Suppressor macrophage (primary cell): Measurements from ENCODE around the gene NEK1.
"Not testable (repeated sequence)": the region's sequence is repeated elsewhere in the genome, so short reads cannot be mapped to it uniquely, and the experiment has no call there.

Experiments
- DNase-seq, 4 experiments: peaks; one replicate each; pipeline ENCODE4 v3.0.0-alpha.2; 2020 to 2022

The NEK1 gene

DNA sequence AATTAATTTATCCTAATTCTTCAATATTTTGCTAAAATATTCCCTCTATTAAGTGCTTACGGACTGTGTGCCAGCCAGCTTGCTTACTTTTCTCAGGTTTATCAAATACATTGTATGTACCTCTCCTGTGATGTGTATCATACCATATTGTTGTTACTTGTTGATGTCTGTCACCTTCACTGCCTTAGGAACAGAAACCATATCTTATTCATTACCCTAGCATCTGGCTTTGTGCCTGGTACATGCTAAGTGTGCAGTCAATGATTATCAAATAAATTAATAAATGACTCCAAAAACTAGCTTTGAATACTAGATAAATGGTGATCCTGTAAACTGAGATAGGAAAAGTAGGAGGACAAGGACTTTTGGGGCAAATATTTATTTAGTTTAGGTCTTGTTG, 14.9 kb upstream of the NEK1 start:
- no peak for DNase-seq

GRCh38 chr4:169626331-169627282, 14.2 kb upstream of the NEK1 start:
- DNase-seq = no peak

GRCh38 chr4:169625886-169626285, 13.5 kb upstream of the NEK1 start:
- DNase-seq = no peak

- DNase-seq = not testable (repeated sequence)
Measured at GRCh38 chr4:169624012-169624411, 11.6 kb upstream of the NEK1 start.

GRCh38 chr4:169622566-169622965, 10.2 kb upstream of the NEK1 start:
- no peak for DNase-seq

DNA sequence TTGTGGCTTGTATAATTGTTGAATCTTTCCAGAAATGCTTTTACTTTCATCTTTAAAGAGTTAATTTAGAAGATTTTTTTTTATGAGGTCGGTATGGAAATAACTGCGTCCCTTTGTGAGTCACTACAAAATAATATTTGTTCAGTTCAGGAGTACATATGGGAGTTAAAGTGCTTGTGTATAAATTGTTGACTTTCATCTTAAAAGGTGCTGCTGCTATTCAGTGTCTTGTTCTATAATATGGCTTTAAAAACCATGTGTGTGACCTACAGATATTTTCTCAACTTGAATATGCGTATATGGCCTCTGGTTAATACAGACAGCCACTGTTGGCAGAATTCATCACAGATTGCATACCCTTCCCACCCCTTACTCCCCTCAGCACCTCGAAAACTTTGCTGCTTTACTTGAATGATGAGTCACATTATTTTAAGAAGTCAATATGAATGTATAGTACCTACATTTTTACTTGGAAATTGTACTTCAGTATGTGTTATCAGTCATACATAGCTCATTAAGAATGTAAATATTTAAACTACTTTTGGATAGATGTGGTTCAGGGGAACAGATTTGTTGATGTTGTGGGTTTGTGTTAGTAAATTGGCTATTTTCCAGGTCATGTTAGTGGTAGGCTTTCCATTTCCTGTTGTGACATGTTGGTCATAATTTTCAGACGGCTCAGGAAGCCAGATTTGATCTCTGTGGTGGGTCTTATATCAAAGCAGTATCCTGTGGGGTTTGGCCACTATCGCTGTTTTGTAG, 9.5 kb upstream of the NEK1 start:
- DNase-seq = peak; percentile 26 to 77 (median 58)

- DNase-seq = peak in 3 of 4 experiments; percentile 22 to 27 (median 22)
Measured at GRCh38 chr4:169620880-169621248, 8.5 kb upstream of the NEK1 start.

DNA sequence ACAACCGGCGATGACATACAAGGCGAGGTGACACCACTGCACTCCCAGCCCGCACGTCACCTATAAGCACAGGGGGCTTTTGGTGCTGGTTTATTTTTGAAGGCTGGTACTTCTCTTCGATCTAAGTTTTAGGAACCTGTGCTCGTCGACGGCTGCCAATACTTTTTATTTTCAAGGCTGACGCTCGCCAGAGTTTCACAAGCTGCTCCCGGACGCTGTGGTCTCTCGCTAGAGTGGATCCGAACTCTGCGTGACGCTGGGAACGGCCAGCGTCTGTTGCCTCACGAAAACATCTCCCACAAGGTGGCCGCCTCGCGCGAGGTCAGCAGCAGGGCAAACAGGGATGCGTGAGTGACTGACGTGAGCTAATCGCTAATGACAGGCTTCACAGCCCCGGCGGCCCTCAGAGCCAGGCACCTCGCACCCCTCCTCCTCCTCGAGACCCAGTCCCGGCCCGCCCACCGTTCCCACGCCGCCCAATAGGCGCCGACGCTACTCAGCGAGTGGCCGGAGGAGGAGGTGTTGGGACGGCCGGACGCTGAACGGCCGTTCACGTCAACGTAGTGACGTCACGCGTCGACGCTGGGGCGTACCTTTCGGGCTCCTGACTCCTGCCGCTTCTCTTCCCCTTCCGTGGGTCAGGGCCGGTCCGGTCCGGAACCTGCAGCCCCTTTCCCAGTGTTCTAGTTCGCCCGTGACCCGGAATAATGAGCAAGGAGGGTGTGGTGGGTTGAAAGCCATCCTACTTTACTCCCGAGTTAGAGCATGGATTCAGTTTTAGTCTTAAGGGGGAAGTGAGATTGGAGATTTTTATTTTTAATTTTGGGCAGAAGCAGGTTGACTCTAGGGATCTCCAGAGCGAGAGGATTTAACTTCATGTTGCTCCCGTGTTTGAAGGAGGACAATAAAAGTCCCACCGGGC, 7.8 kb upstream of the NEK1 start, which contains the start of gene CLCN3:
TSS of gene CLCN3 (plus strand) at position 621 of the 922 bp plus-strand sequence. CDS start 15,351 bp downstream, outside the sequence.
- DNase-seq = peak; percentile 99

GRCh38 chr4:169619518-169619957, 7.2 kb upstream of the NEK1 start:
- DNase-seq = peak; percentile 28 to 57 (median 46)

- DNase-seq = no peak
Measured at GRCh38 chr4:169618986-169619385, 6.6 kb upstream of the NEK1 start.

- peak; percentile 11 to 65 (median 40) for DNase-seq
Measured at GRCh38 chr4:169618286-169618685, 5.9 kb upstream of the NEK1 start.

- peak in 1 of 4 experiments; percentile 15 for DNase-seq
Measured at GRCh38 chr4:169617306-169617705, 4.9 kb upstream of the NEK1 start.

DNA sequence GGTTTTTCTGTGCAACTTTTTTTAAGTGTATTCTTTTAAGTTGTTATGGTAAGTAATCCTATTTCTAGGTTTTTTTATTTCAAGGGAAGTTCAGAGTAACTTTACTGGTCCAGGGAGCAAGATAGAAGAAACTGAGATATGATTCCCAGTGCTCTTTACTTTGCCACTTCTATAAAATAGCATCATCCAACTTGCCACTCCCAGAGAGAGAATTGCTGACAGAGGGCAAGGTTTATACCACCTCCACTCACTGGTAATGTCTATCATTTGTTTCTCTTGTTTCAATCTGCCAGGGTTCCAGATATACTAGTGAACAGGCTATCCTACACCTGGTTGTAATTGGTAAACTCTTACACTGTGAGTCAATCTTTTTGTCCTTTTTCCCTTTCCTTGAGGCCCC, 4.5 kb upstream of the NEK1 start:
- no peak for DNase-seq

GRCh38 chr4:169615467-169616106, 3.2 kb upstream of the NEK1 start:
- DNase-seq = no peak

DNA sequence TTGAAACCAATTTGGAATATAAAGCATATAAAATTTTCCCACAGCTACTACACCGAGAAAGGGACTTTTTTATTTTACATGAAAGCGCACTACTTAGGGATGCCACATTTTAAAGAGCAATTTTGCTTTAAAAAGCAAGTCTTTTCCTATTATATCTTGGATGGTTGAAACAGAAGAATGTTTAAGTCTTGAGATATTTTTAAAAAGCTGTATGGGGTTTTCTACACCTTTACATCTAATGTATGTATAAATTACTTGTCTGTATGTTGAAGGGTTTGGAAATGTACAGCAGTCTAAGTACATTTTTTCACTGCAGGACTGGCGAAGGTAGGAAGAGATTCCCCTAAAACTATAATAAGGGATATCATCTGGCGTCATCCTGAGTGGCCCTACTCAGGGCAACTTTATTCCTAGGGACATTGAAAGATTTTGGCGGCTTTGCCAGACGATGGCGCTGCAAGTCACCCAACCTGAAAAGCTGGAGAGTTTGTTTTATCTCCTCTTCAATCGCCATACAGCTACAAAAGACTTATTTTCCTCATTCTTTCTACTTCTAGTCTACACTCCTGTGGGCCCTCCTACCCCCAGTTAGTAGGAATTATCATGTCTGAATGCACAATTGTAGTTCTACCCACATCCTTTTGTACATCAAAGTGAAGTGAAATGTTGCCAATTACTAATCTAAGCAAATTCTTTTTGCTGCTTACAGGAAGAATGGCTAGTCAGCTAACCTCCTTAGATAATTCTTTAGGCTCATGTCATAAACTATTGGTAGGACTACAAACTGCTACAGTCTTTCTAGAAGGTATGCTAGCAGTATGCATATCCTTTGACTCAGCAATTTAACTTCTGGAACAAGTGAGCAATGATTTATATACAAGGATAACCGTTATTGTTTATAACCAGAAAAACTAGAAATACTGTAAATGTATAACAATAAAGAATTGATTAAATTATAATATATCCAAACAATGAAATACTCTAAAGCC, 782 bp upstream of the NEK1 start:
- peak; percentile 81 to 83 (median 82) for DNase-seq

DNA sequence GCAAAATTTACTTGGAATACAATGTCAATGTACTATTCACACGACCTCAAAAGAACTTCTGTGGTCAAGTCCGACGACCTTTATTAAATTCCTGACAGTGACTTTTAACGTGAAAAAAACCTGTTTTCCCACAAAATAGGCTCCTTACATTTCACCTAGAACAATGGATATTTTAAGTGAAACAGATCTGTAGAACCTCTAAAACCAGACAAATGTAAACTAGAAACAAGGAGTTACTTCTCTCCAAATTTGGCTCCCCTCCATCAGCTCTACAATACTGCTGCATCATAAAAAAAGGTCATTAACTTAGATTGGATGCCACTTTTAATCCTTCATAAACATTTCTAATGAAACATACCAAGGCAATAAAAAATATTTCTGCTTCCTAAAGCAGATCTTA, 1.2 kb downstream of the NEK1 start:
- no peak for DNase-seq

GRCh38 chr4:169604903-169605331, 7.5 kb downstream of the NEK1 start:
- no peak for DNase-seq

DNA sequence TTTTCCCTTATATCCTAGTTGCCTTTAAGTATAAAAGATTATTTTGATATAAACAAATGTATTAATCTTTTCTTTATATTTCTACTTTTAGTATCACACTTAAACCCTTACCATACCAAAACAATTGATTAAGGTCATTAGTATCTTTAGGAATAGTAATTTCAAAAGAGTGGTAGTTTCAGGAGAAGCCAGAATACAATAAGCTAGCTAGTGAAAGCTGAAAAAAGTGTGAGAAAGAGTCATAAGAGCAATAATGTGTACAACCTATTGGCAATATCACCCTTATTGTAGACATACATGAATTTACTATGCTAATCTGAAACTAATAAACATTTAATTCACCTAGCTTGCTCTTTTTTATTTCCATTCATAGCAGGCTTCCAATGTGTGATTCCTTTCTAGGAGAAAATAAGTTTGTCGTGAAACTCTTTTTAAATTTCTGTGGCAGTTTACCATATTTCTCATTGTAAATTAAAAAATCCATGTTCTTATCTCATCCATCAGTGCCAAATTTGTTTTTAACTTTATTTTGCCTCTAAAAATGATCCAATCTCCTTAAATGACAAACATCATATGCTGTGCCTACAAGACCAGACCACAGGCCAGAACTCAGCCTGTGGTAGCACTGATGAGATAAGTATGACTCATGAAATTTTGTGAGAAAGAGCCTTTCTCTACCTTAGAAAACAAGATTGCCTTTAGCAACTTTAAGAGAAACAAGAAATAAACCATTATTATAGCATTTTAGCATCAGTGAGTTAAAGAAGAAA, 8.1 kb downstream of the NEK1 start:
- peak in 3 of 4 experiments; percentile 30 to 59 (median 44) for DNase-seq

DNA sequence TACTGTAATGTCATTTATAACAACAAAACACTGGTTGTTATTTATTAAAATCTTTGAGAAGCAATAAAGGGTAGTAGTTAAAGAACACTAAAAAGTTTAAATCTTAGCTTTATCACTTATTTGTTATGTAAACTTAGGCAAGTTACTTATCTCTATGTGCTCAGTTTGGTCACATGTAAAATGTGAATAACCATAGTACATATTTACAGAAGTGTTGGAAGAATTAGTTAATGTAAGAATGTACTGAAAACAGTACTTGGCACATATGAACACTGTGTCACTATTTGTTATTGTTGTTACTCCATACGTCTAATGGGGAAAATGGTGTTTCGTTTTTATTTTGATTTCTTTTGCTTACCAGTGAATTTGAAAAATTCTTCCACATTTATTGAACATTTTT, 9.1 kb downstream of the NEK1 start:
- no peak for DNase-seq
